Measurements from ENCODE around the gene KRTAP10-1. TPM values are rescaled to one million over a fixed set of nuclear protein-coding genes. Genes with fewer than 3 reads are reported as not detected.

Gene KRTAP10-1
- total RNA-seq, 1 experiment from 2014 or later = not detected

- H3K36me3 ChIP-seq (ENCODE audit: low read depth, low read length) = no peaks in the 10 kb centered on the region
- TF ChIP-seq EZH2phosphoT487 (IDR thresholded peaks at IDR 0.05; ENCODE audit: borderline replicate concordance, low read length) = no peak
- no peak overlapping the region for H3K4me2 ChIP-seq (ENCODE audit: low read length)
- ATAC-seq (no peak), DNase-seq (no peak)
- H3K4me3 ChIP-seq (ENCODE audit: low read length) = no peak overlapping the region
- no peaks in the 10 kb centered on the region for H3K9me2 ChIP-seq (replicated peaks; ENCODE audit: low read length)
- H3F3A ChIP-seq (ENCODE audit: low read length, unreplicated experiment) = no peaks in the 10 kb centered on the region
- no peaks in the 10 kb centered on the region for H3K79me2 ChIP-seq (ENCODE audit: low read length)
- H2AFZ ChIP-seq (ENCODE audit: low read length) = no peak overlapping the region
- intact Hi-C loops (cut with micrococcal nuclease) = no loop called here
- ChIA-PET CTCF (no interaction called here), POLR2A (ENCODE audit: unreplicated experiment) (no interaction called here)
- no TSS peak for BruUV-seq (replicated peaks)
- peaks cover 17% of the 10 kb centered on the region; the same call in 1 of the 2 replicates for H3K9me3 ChIP-seq (ENCODE audit: low read length)
- H3K27ac ChIP-seq (ENCODE audit: low read length) = no peak overlapping the region
- no peaks in the 10 kb centered on the region for H4K20me1 ChIP-seq (ENCODE audit: low read length)
- H3K9ac ChIP-seq (ENCODE audit: low read length) = no peak overlapping the region
- no peaks in the 10 kb centered on the region for H3K27me3 ChIP-seq (ENCODE audit: low read length)
- no peaks in the 10 kb centered on the region for H3K4me1 ChIP-seq (ENCODE audit: insufficient read depth, low read length)
Observed at GRCh38 chr21:44544566-44544965, 4.6 kb upstream of the KRTAP10-1 start.

- no peaks in the 10 kb centered on the region for H3K27me3 ChIP-seq (ENCODE audit: low read length)
Observed at GRCh38 chr21:44542716-44543115, 2.7 kb upstream of the KRTAP10-1 start.

GRCh38 chr21:44540741-44541288 is 820 bp upstream of the KRTAP10-1 start:
- no TSS peak for BruUV-seq (replicated peaks)

More at GRCh38 chr21:44542716-44543115, 2.7 kb upstream of the KRTAP10-1 start:
- DNase-seq (no peak), ATAC-seq (no peak)
- no TSS peak for BruUV-seq (replicated peaks)
- CTCF ChIA-PET = no interaction called here
- no peak overlapping the region for H2AFZ ChIP-seq (ENCODE audit: low read length)
- H3K4me1 ChIP-seq (ENCODE audit: insufficient read depth, low read length) = no peaks in the 10 kb centered on the region
- H4K20me1 ChIP-seq (ENCODE audit: low read length) = no peaks in the 10 kb centered on the region
- no peak overlapping the region for H3K4me3 ChIP-seq (ENCODE audit: low read length)
- TF ChIP-seq EZH2phosphoT487 (IDR thresholded peaks at IDR 0.05; ENCODE audit: borderline replicate concordance, low read length) (no peak), EZH2 (IDR thresholded peaks at IDR 0.05; ENCODE audit: low read length, unreplicated experiment) (no peak)
- TF ChIP-seq, protein P1, sequence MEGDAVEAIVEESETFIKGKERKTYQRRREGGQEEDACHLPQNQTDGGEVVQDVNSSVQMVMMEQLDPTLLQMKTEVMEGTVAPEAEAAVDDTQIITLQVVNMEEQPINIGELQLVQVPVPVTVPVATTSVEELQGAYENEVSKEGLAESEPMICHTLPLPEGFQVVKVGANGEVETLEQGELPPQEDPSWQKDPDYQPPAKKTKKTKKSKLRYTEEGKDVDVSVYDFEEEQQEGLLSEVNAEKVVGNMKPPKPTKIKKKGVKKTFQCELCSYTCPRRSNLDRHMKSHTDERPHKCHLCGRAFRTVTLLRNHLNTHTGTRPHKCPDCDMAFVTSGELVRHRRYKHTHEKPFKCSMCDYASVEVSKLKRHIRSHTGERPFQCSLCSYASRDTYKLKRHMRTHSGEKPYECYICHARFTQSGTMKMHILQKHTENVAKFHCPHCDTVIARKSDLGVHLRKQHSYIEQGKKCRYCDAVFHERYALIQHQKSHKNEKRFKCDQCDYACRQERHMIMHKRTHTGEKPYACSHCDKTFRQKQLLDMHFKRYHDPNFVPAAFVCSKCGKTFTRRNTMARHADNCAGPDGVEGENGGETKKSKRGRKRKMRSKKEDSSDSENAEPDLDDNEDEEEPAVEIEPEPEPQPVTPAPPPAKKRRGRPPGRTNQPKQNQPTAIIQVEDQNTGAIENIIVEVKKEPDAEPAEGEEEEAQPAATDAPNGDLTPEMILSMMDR (conservative IDR thresholded peaks at IDR 0.05; ENCODE audit: low read depth, low read length) = no peak
- peaks cover 17% of the 10 kb centered on the region; the same call in 1 of the 2 replicates for H3K9me3 ChIP-seq (ENCODE audit: low read length)
- no peak overlapping the region for H3K4me2 ChIP-seq (ENCODE audit: low read length)
- H3F3A ChIP-seq (ENCODE audit: low read length, unreplicated experiment) = no peaks in the 10 kb centered on the region
- intact Hi-C loops (cut with micrococcal nuclease) = no loop called here
- POLR2A ChIA-PET (ENCODE audit: unreplicated experiment) = interaction anchor here (0.6 kb wide), 1 partner anchor 247 kb away, joined by 7 read pairs; no protein-coding TSS in a partner anchor
- H3K9me2 ChIP-seq (replicated peaks; ENCODE audit: low read length) = no peaks in the 10 kb centered on the region
- H3K9ac ChIP-seq (ENCODE audit: low read length) = no peak overlapping the region
- H3K27ac ChIP-seq (ENCODE audit: low read length) = no peak overlapping the region
- no peaks in the 10 kb centered on the region for H3K79me2 ChIP-seq (ENCODE audit: low read length)
- H3K36me3 ChIP-seq (ENCODE audit: low read depth, low read length) = no peaks in the 10 kb centered on the region

More at GRCh38 chr21:44540741-44541288, 820 bp upstream of the KRTAP10-1 start:
- H3K9me2 ChIP-seq (replicated peaks; ENCODE audit: low read length) = no peaks in the 10 kb centered on the region
- peaks cover 10% of the 10 kb centered on the region; the same call in 1 of the 2 replicates for H3K9me3 ChIP-seq (ENCODE audit: low read length)
- no peaks in the 10 kb centered on the region for H3F3A ChIP-seq (ENCODE audit: low read length, unreplicated experiment)
- POLR2A ChIA-PET (ENCODE audit: unreplicated experiment) = no interaction called here
- CTCF ChIA-PET = no interaction called here
- DNase-seq (no peak), ATAC-seq (no peak)
- intact Hi-C loops (cut with micrococcal nuclease) = no loop called here
- H3K27me3 ChIP-seq (ENCODE audit: low read length) = no peaks in the 10 kb centered on the region
- H3K4me3 ChIP-seq (ENCODE audit: low read length) = no peak overlapping the region
- no peaks in the 10 kb centered on the region for H4K20me1 ChIP-seq (ENCODE audit: low read length)
- H3K4me2 ChIP-seq (ENCODE audit: low read length) = no peak overlapping the region
- no peak overlapping the region for H3K9ac ChIP-seq (ENCODE audit: low read length)
- H3K79me2 ChIP-seq (ENCODE audit: low read length) = no peaks in the 10 kb centered on the region
- no peak overlapping the region for H2AFZ ChIP-seq (ENCODE audit: low read length)
- TF ChIP-seq, protein P1 (conservative IDR thresholded peaks at IDR 0.05; ENCODE audit: low read depth, low read length) = no peak
- TF ChIP-seq EZH2phosphoT487 (IDR thresholded peaks at IDR 0.05; ENCODE audit: borderline replicate concordance, low read length) (no peak), EZH2 (IDR thresholded peaks at IDR 0.05; ENCODE audit: low read length, unreplicated experiment) (no peak)
- H3K36me3 ChIP-seq (ENCODE audit: low read depth, low read length) = no peaks in the 10 kb centered on the region
- no peak overlapping the region for H3K27ac ChIP-seq (ENCODE audit: low read length)
- H3K4me1 ChIP-seq (ENCODE audit: insufficient read depth, low read length) = no peaks in the 10 kb centered on the region
